HCT116 (cell line): ENCODE measurements around the gene CHID1. TPM values are rescaled to one million over a fixed set of nuclear protein-coding genes. Genes with fewer than 3 reads are reported as not detected.

ENCODE experiments used
- ATAC-seq: fragments of 200-7000 bp; cut with Tn5 transposase; 2 replicates; pipeline ENCODE4 v1.9.1; 2020; ENCODE audit warnings: mild to moderate bottlenecking, moderate library complexity
- BruUV-seq: library from RNA; stranded (reverse); fragments of 400-500 nt; replicated peaks from 2 replicates; lab custom pipeline; 2021; lab: Mats Ljungman, UMichigan
- CTCF ChIA-PET: fragments of 300-600 bp; sonication (Branson Sonifier 250); formaldehyde crosslinking; loops from one replicate; lab custom pipeline; 2021; ENCODE audit warnings: antibody characterized with exemption; lab: Charles Lee
- POLR2A ChIA-PET: fragments of 300-600, 350-600 bp; sonication (Branson Sonifier 250); formaldehyde crosslinking; loops from one replicate; lab custom pipeline; 2021; ENCODE audit warnings: antibody characterized with exemption; lab: Charles Lee
- RAD21 ChIA-PET, 2 experiments: fragments of 300-600 bp; sonication (Branson Sonifier 250); formaldehyde crosslinking; loops; one replicate each; lab custom pipeline; 2023; ENCODE audit warnings: low total read pairs in 2 of 2; ENCODE audit not compliant: uncharacterized antibody in 2 of 2, unreplicated experiment in 2 of 2, low non-redundant PET in 1 of 2; lab: Charles Lee
- DNase-seq: peaks from one replicate; pipeline ENCODE4 v3.0.0-alpha.2; 2010; ENCODE audit warnings: low read depth, low spot score
- H2AFZ ChIP-seq: fragments of 200-600 bp; shearing (Covaris generic), sonication (generic); 2 replicates; pipeline ENCODE4 v1.6.1; 2017; ENCODE audit warnings: low read depth, mixed run types, mixed read lengths, antibody characterized with exemption, low read length; ENCODE audit not compliant: poor library complexity, severe bottlenecking
- H3K27ac ChIP-seq: 2 replicates; pipeline ENCODE4 v1.5.1; 2012; ENCODE audit warnings: low read depth, low read length
- H3K27me3 ChIP-seq: fragments of 200-600 bp; sonication (generic); 2 replicates; pipeline ENCODE4 v1.6.1; 2016; ENCODE audit warnings: mixed run types, low read length, mixed read lengths; ENCODE audit not compliant: insufficient read depth
- H3K36me3 ChIP-seq, 2 experiments: fragments of 200-500 bp in 1 of 2; fragments of 200-600 bp in 1 of 2; sonication (Bioruptor generic) in 1 of 2; sonication (generic) in 1 of 2; 2 replicates each; pipeline versions ENCODE4 v1.5.1 to v1.6.1; 2014 to 2016; ENCODE audit warnings: low read length in 2 of 2, inconsistent platforms in 1 of 2, mixed read lengths in 1 of 2, mixed run types in 1 of 2; ENCODE audit not compliant: insufficient read depth in 2 of 2, control insufficient read depth in 1 of 2
- H3K4me1 ChIP-seq, 2 experiments: fragments of 200-600 bp in 1 of 2; sonication (generic) in 1 of 2; 2 replicates each; pipeline versions ENCODE4 v1.5.1 to v1.6.1; 2012 to 2017; ENCODE audit warnings: low read length in 2 of 2, inconsistent platforms in 1 of 2, mild to moderate bottlenecking in 1 of 2, mixed read lengths in 1 of 2, mixed run types in 1 of 2, moderate library complexity in 1 of 2; ENCODE audit not compliant: insufficient read depth in 2 of 2, control insufficient read depth in 1 of 2
- H3K4me2 ChIP-seq: fragments of 200-600 bp; sonication (generic); 2 replicates; pipeline ENCODE4 v1.6.1; 2017; ENCODE audit warnings: mixed run types, low read length, mixed read lengths
- H3K4me3 ChIP-seq, 2 experiments: fragments of 200-600 bp in 1 of 2; sonication (generic) in 1 of 2; replicated peaks in 1 of 2; 2 replicates each; pipeline ENCODE4 v1.5.1; 2011 to 2016; ENCODE audit warnings: low read length in 2 of 2, control low read depth in 1 of 2, low read depth in 1 of 2, mild to moderate bottlenecking in 1 of 2, mixed read lengths in 1 of 2, mixed run types in 1 of 2
- H3K79me2 ChIP-seq: fragments of 200-600 bp; sonication (generic); 2 replicates; pipeline ENCODE4 v1.6.1; 2017; ENCODE audit warnings: mild to moderate bottlenecking, mixed run types, low read length, moderate library complexity, mixed read lengths; ENCODE audit not compliant: insufficient read depth
- H3K9ac ChIP-seq: fragments of 200-600 bp; sonication (generic); 2 replicates; pipeline ENCODE4 v1.6.1; 2016; ENCODE audit warnings: low read length, mixed read lengths
- H3K9me2 ChIP-seq: fragments of 200-600 bp; sonication (generic), shearing (Covaris generic); 2 replicates; pipeline ENCODE4 v1.6.1; 2017; ENCODE audit warnings: mixed run types, mild to moderate bottlenecking, moderate library complexity; ENCODE audit not compliant: insufficient read depth
- H3K9me3 ChIP-seq, 2 experiments: fragments of 200-500 bp in 1 of 2; fragments of 200-600 bp in 1 of 2; sonication (Bioruptor generic) in 1 of 2; sonication (generic) in 1 of 2; 2 replicates each; pipeline ENCODE4 v1.6.1; 2014 to 2017; ENCODE audit warnings: low read length in 2 of 2, mixed read lengths in 2 of 2, inconsistent platforms in 1 of 2, low read depth in 1 of 2, mild to moderate bottlenecking in 1 of 2, mixed run types in 1 of 2, moderate library complexity in 1 of 2; ENCODE audit not compliant: control insufficient read depth in 1 of 2, insufficient read depth in 1 of 2
- H4K20me1 ChIP-seq: fragments of 200-600 bp; sonication (generic), shearing (Covaris generic); 2 replicates; pipeline ENCODE4 v1.6.1; 2017; ENCODE audit warnings: mixed run types, mild to moderate bottlenecking, moderate library complexity; ENCODE audit not compliant: insufficient read depth
- CBX3 ChIP-seq: IDR thresholded peaks from 2 replicates; pipeline ENCODE4 v1.6.1; 2012; ENCODE audit warnings: low read depth
- CTCF ChIP-seq, 3 experiments: fragments of 200-600 bp in 1 of 3; sonication (generic) in 1 of 3; IDR thresholded peaks in 2 of 3; conservative IDR thresholded peaks in 1 of 3; 2 replicates each; pipeline ENCODE4 v1.5.1; 2012 to 2017; ENCODE audit warnings: low read depth in 2 of 3, low read length in 2 of 3, antibody characterized with exemption in 1 of 3, borderline replicate concordance in 1 of 3, control low read depth in 1 of 3, mild to moderate bottlenecking in 1 of 3, mixed read lengths in 1 of 3, mixed run types in 1 of 3, moderate library complexity in 1 of 3; ENCODE audit not compliant: insufficient read depth in 1 of 3
- ELF1 ChIP-seq: IDR thresholded peaks from 2 replicates; pipeline ENCODE4 v1.6.1; 2012; ENCODE audit warnings: low read depth, borderline replicate concordance
- EZH2 ChIP-seq: fragments of 200-600 bp; sonication (generic); IDR thresholded peaks from 2 replicates; pipeline ENCODE4 v1.6.1; 2017; ENCODE audit warnings: antibody characterized with exemption, mixed run types
- FOSL1 ChIP-seq: IDR thresholded peaks from 2 replicates; pipeline ENCODE4 v1.6.1; 2012; ENCODE audit warnings: low read depth
- JUND ChIP-seq: IDR thresholded peaks from 2 replicates; pipeline ENCODE4 v1.6.1; 2012
- POLR2A ChIP-seq: IDR thresholded peaks from 2 replicates; pipeline ENCODE4 v1.7.0; 2011; ENCODE audit warnings: borderline replicate concordance; ENCODE audit not compliant: insufficient read depth, insufficient read length; ENCODE audit errors: extremely low read depth
- RAD21 ChIP-seq: IDR thresholded peaks from 2 replicates; pipeline ENCODE4 v1.6.1; 2012; ENCODE audit warnings: low read depth, mild to moderate bottlenecking
- SP1 ChIP-seq: IDR thresholded peaks from 2 replicates; pipeline ENCODE4 v1.6.1; 2012; ENCODE audit warnings: low read depth
- SRF ChIP-seq: IDR thresholded peaks from 2 replicates; pipeline ENCODE4 v1.6.1; 2012; ENCODE audit warnings: low read depth
- YY1 ChIP-seq: IDR thresholded peaks from 2 replicates; pipeline ENCODE4 v1.6.1; 2011; ENCODE audit warnings: low read length, low read depth, moderate library complexity, mild to moderate bottlenecking; ENCODE audit not compliant: insufficient replicate concordance; ENCODE audit errors: extremely low read depth
- ZBTB33 ChIP-seq: IDR thresholded peaks from 2 replicates; pipeline ENCODE4 v1.6.1; 2011; ENCODE audit warnings: mild to moderate bottlenecking, low read length, moderate library complexity; ENCODE audit not compliant: insufficient replicate concordance; ENCODE audit errors: extremely low read depth
- ZFX ChIP-seq: fragments of 450-650 bp; IDR thresholded peaks from 2 replicates; pipeline ENCODE4 v1.6.1; 2017
- ZNF274 ChIP-seq: fragments of 200-500 bp; sonication (Bioruptor generic); IDR thresholded peaks from 2 replicates; pipeline ENCODE4 v1.6.1; 2014; ENCODE audit warnings: mild to moderate bottlenecking, low read depth, low read length, inconsistent platforms
- intact Hi-C: fragments of 100-400 bp; cut with micrococcal nuclease; formaldehyde crosslinking; loops from 2 replicates; pipeline ENCODE4 v1.10.0; 2022
- total RNA-seq: library from RNA; stranded (reverse); gene quantifications from one replicate; pipeline ENCODE4 v1.2.1, GENCODE V29; 2021; ENCODE audit not compliant: unreplicated experiment

CHID1 gene
- total RNA-seq, 1 experiment from 2014 or later: 102 TPM

GRCh38 chr11:928786-929185, 18.2 kb upstream of the CHID1 start:
- no peak for ATAC-seq
- Histone ChIP-seq H3K4me3 (no peak overlapping the region), H3K27ac (no peak overlapping the region), H3K9me2 (no peaks in the 10 kb centered on the region), H3K79me2 (peaks cover 75% of the 10 kb centered on the region), H3K27me3 (no peaks in the 10 kb centered on the region), H2AFZ (no peak overlapping the region), H4K20me1 (no peaks in the 10 kb centered on the region; the same call in 1 of the 2 replicates), H3K4me1 (peaks cover 0 to 11% of the 10 kb centered on the region in 2 experiments; a peak in 2 of 4 replicates), H3K9me3 (no peaks in the 10 kb centered on the region), H3K4me2 (no peak overlapping the region), H3K9ac (no peak overlapping the region), H3K36me3 (peaks cover 5 to 17% of the 10 kb centered on the region in 2 experiments; a peak in 2 of 4 replicates)
- intact Hi-C loops: loop anchor here (5.0 kb wide), 1 partner anchor 134 kb away; no protein-coding TSS in a partner anchor
- ChIA-PET CTCF (no interaction called here), POLR2A (no interaction called here), RAD21 (no interaction called here)
- no TSS peak for BruUV-seq
- no peak for DNase-seq
- TF ChIP-seq SP1 (no peak), POLR2A (no peak), CBX3 (no peak), ELF1 (no peak), CTCF (IDR thresholded peaks at IDR 0.05 in 2 of 3, conservative IDR thresholded peaks at IDR 0.05 in 1 of 3; ENCODE audit: borderline replicate concordance in 1 of 3, insufficient read depth in 1 of 3, low read depth in 2 of 3, low read length in 2 of 3) (no peak), YY1 (no peak), ZFX (no peak), EZH2 (no peak), RAD21 (no peak), ZBTB33 (no peak), JUND (no peak), ZNF274 (no peak), FOSL1 (no peak), SRF (no peak)
